Ovary (tissue), 3 donors: ENCODE data around the gene C11orf97.

Experiments
- CTCF ChIP-seq, 3 donors: fragments of 450-650 bp in 2 of 3; fragments of 200-600 bp in 1 of 3; IDR thresholded peaks; one replicate each; pipeline versions ENCODE4 v1.5.1 to v1.8.0; 2016 to 2022; ENCODE audit warnings: antibody characterized with exemption in 3 of 3, mild to moderate bottlenecking in 1 of 3
- POLR2A ChIP-seq: fragments of 450-650 bp; IDR thresholded peaks from one replicate; pipeline ENCODE4 v1.6.1; 2017; ENCODE audit warnings: antibody characterized with exemption, mild to moderate bottlenecking, moderate library complexity
- donor health status: DM: no; HTN: no; CAD: no.

- no peak for TF ChIP-seq POLR2A
- no peak for TF ChIP-seq CTCF (IDR thresholded peaks at IDR 0.05)
Observed at GRCh38 chr11:94558932-94559331, 46.7 kb downstream of the C11orf97 start.
